ENCODE measurements around the gene FOXI1. TPM values are rescaled to one million over a fixed set of nuclear protein-coding genes. Genes with fewer than 3 reads are reported as not detected.
A peak's percentile ranks its signal among the peaks of the same experiment; 100 is the strongest.
"Not testable (repeated sequence)": the region's sequence is repeated elsewhere in the genome, so short reads cannot be mapped to it uniquely, and the experiment has no call there.

Gene FOXI1
- total RNA-seq, 1 experiment from 2014 or later: not detected

- H4K20me1 ChIP-seq (ENCODE audit: insufficient read depth): no peaks in the 10 kb centered on the region
- TF ChIP-seq EZH2 (IDR thresholded peaks at IDR 0.05; ENCODE audit: low read depth): no peak
- TF ChIP-seq CTCF (conservative IDR thresholded peaks at IDR 0.05): no peak
- no peak overlapping the region for H3K4me2 ChIP-seq
- no peak overlapping the region for H3K27ac ChIP-seq
- no peak for DNase-seq
- no peaks in the 10 kb centered on the region for H3K27me3 ChIP-seq (ENCODE audit: insufficient read depth, low read depth)
- BruUV-seq (replicated peaks): no TSS peak
- CTCF ChIA-PET: no interaction called here
- H3K9me2 ChIP-seq (ENCODE audit: insufficient read depth): no peaks in the 10 kb centered on the region
- no peak overlapping the region for H3K4me3 ChIP-seq
- intact Hi-C loops (cut with micrococcal nuclease; ENCODE audit: unreplicated experiment): no loop called here
- 0 out of 2 replicates have a peak, but pooled peaks cover 4% of the 10 kb centered on the region for H3K9me3 ChIP-seq (ENCODE audit: insufficient read depth, low read depth)
- no peaks in the 10 kb centered on the region for H3K36me3 ChIP-seq (ENCODE audit: low read depth)
- no peak overlapping the region for H2AFZ ChIP-seq
- H3K4me1 ChIP-seq (replicated peaks; ENCODE audit: insufficient read depth): peaks cover 47% of the 10 kb centered on the region
- POLR2A ChIA-PET (ENCODE audit: unreplicated experiment): no interaction called here
- H3F3A ChIP-seq (ENCODE audit: insufficient read depth, low read depth): peaks cover 13% of the 10 kb centered on the region
- H3K79me2 ChIP-seq (ENCODE audit: low read depth): no peaks in the 10 kb centered on the region
These were observed 32.6 kb downstream of the FOXI1 start for GRCh38 chr5:170138273-170138672.

- ChIA-PET CTCF (no interaction called here), POLR2A (ENCODE audit: unreplicated experiment) (no interaction called here)
- peaks cover 13% of the 10 kb centered on the region for H3F3A ChIP-seq (ENCODE audit: insufficient read depth, low read depth)
- H4K20me1 ChIP-seq (ENCODE audit: insufficient read depth): no peaks in the 10 kb centered on the region
- H3K27me3 ChIP-seq (ENCODE audit: insufficient read depth, low read depth): no peaks in the 10 kb centered on the region
- no peaks in the 10 kb centered on the region for H3K36me3 ChIP-seq (ENCODE audit: low read depth)
- no peak for TF ChIP-seq EZH2 (IDR thresholded peaks at IDR 0.05; ENCODE audit: low read depth)
- TF ChIP-seq CTCF (conservative IDR thresholded peaks at IDR 0.05): no peak
- peaks cover 31% of the 10 kb centered on the region for H3K4me1 ChIP-seq (replicated peaks; ENCODE audit: insufficient read depth)
- intact Hi-C loops (cut with micrococcal nuclease; ENCODE audit: unreplicated experiment): no loop called here
- no TSS peak for BruUV-seq (replicated peaks)
- H3K9me3 ChIP-seq (ENCODE audit: insufficient read depth, low read depth): 0 out of 2 replicates have a peak, but pooled peaks cover 4% of the 10 kb centered on the region
- no peak overlapping the region for H3K27ac ChIP-seq
- no peak overlapping the region for H3K4me2 ChIP-seq
- no peak overlapping the region for H2AFZ ChIP-seq
- no peaks in the 10 kb centered on the region for H3K79me2 ChIP-seq (ENCODE audit: low read depth)
- DNase-seq: no peak
- no peaks in the 10 kb centered on the region for H3K9me2 ChIP-seq (ENCODE audit: insufficient read depth)
- no peak overlapping the region for H3K4me3 ChIP-seq
These were observed 34.2 kb downstream of the FOXI1 start for GRCh38 chr5:170139786-170140335.

GRCh38 chr5:170141196-170141595, 35.5 kb downstream of the FOXI1 start:
- H3F3A ChIP-seq (ENCODE audit: insufficient read depth, low read depth); H2AFZ ChIP-seq; CTCF ChIA-PET; H3K36me3 ChIP-seq (ENCODE audit: low read depth); intact Hi-C loops (cut with micrococcal nuclease; ENCODE audit: unreplicated experiment); H3K9me2 ChIP-seq (ENCODE audit: insufficient read depth); H4K20me1 ChIP-seq (ENCODE audit: insufficient read depth); H3K27ac ChIP-seq; H3K79me2 ChIP-seq (ENCODE audit: low read depth); H3K4me3 ChIP-seq; H3K9me3 ChIP-seq (ENCODE audit: insufficient read depth, low read depth); H3K27me3 ChIP-seq (ENCODE audit: insufficient read depth, low read depth); BruUV-seq (replicated peaks); H3K4me2 ChIP-seq: not testable (repeated sequence)
- peaks cover 23% of the 10 kb centered on the region for H3K4me1 ChIP-seq (replicated peaks; ENCODE audit: insufficient read depth)
- POLR2A ChIA-PET (ENCODE audit: unreplicated experiment): interaction anchor here (0.6 kb wide), 1 partner anchor 21 kb away, joined by 3 read pairs; no protein-coding TSS in a partner anchor
- peak in 1 of 2 experiments; percentile 69 for DNase-seq

- no peak for DNase-seq
- intact Hi-C loops (cut with micrococcal nuclease; ENCODE audit: unreplicated experiment): no loop called here
- Histone ChIP-seq H3F3A (ENCODE audit: insufficient read depth, low read depth) (peaks cover 5% of the 10 kb centered on the region; the same call in 1 of the 2 replicates), H3K4me1 (replicated peaks; ENCODE audit: insufficient read depth) (peaks cover 19% of the 10 kb centered on the region), H4K20me1 (ENCODE audit: insufficient read depth) (no peaks in the 10 kb centered on the region), H3K4me2 (no peak overlapping the region), H3K9me2 (ENCODE audit: insufficient read depth) (no peaks in the 10 kb centered on the region), H3K27me3 (ENCODE audit: insufficient read depth, low read depth) (no peaks in the 10 kb centered on the region), H3K79me2 (ENCODE audit: low read depth) (no peaks in the 10 kb centered on the region), H3K9me3 (ENCODE audit: insufficient read depth, low read depth) (0 out of 2 replicates have a peak, but pooled peaks cover 4% of the 10 kb centered on the region), H3K4me3 (no peak overlapping the region), H2AFZ (no peak overlapping the region), H3K27ac (no peak overlapping the region), H3K36me3 (ENCODE audit: low read depth) (no peaks in the 10 kb centered on the region)
- POLR2A ChIA-PET (ENCODE audit: unreplicated experiment): no interaction called here
- no TSS peak for BruUV-seq (replicated peaks)
- CTCF ChIA-PET: no interaction called here
- TF ChIP-seq EZH2 (IDR thresholded peaks at IDR 0.05; ENCODE audit: low read depth) (no peak), CTCF (conservative IDR thresholded peaks at IDR 0.05) (no peak)
These were observed 35.9 kb downstream of the FOXI1 start for GRCh38 chr5:170141636-170142035.
